Activated CD4-positive, alpha-beta memory T cell treated with anti-CD3 and anti-CD28 coated beads for 36 hours (primary cell): ENCODE measurements around the gene FOSL2. TPM values are rescaled to one million over a fixed set of nuclear protein-coding genes. Genes with fewer than 3 reads are reported as not detected.

Experiments
- CTCF ChIA-PET: fragments of 350-600 bp; sonication (Branson Sonifier 250); formaldehyde crosslinking; loops from one replicate; lab custom pipeline; 2021; ENCODE audit warnings: antibody characterized with exemption, inconsistent platforms; lab: Charles Lee
- POLR2A ChIA-PET: fragments of 350-600 bp; sonication (Branson Sonifier 250); formaldehyde crosslinking; loops from one replicate; lab custom pipeline; 2021; ENCODE audit warnings: antibody characterized with exemption; lab: Charles Lee
- DNase-seq: peaks from one replicate; pipeline ENCODE4 v3.0.0-alpha.2; 2020
- H3K27ac Mint-ChIP-seq: one replicate; pipeline ENCODE4 v1.8.0; 2021; ENCODE audit warnings: mixed read lengths
- H3K27me3 Mint-ChIP-seq: one replicate; pipeline ENCODE4 v1.8.0; 2021; ENCODE audit warnings: mixed read lengths
- H3K36me3 Mint-ChIP-seq: one replicate; pipeline ENCODE4 v1.8.0; 2021; ENCODE audit warnings: mixed read lengths
- H3K4me1 Mint-ChIP-seq: one replicate; pipeline ENCODE4 v1.8.0; 2021; ENCODE audit warnings: low read depth, mixed read lengths
- H3K4me3 Mint-ChIP-seq: one replicate; pipeline ENCODE4 v1.8.0; 2021; ENCODE audit warnings: mild to moderate bottlenecking, mixed read lengths
- H3K9me3 Mint-ChIP-seq: one replicate; pipeline ENCODE4 v1.8.0; 2021; ENCODE audit warnings: mixed read lengths
- intact Hi-C: fragments of 100-400 bp; cut with micrococcal nuclease; formaldehyde crosslinking; loops from one replicate; pipeline ENCODE4 v1.15.1; 2023
- total RNA-seq, 2 experiments: library from RNA; stranded (reverse); gene quantifications; one replicate each; pipeline ENCODE4 v1.2.3, GENCODE V29; 2021

FOSL2 gene
- total RNA-seq, 2 experiments from 2014 or later, result 172 to 182 TPM

DNA sequence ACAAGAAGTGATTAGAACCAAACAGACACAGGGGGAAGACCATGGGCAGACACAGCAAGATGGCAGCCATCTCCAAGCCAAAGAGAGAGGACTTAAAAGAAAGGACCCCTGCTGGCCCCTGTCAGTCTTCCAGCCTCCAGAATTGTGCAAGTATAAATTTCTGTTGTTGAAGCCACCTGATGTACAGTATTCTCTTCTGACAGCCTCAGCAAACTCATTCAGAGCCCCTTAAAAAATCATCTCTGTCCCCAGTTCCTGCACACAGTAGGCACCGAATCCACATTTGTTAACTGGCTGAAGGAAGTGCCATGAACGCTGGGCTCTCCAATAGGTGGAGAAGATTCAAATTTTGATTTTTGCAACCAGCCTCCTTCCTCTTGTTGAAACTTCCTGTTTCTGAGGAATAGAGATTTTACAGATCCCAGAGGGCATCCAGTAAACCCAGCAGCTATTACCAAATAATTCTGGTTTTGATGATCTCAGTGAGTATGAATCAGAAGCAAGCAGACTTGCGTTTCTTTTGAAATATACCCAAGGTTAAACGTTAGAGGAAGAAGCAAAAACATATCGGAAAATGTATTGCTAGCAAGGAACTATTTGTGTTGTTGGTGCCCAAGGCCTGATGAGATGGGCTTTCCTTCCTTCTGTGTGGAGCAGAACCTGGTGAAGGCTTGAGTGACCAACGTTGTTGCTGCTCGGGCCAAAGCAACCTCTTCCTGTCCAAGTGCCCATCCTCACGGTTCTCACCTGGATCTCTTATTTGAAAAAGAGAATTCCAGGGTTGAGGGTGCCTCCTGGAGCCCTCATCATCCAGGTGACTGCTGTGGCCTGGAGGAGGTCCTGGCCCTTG lies 55.5 kb downstream of the FOSL2 start:
- Mint-ChIP-seq H3K27me3 (no peaks in the 10 kb centered on the region), H3K27ac (peak overlapping the region; percentile 99), H3K4me1 (peaks cover 85% of the 10 kb centered on the region), H3K9me3 (no peaks in the 10 kb centered on the region), H3K4me3 (peak overlapping the region; percentile 47), H3K36me3 (peaks cover 2% of the 10 kb centered on the region)
- intact Hi-C loops, result loop anchor here (1.0 to 5.0 kb wide), 9 partner anchors 24 to 810 kb away; partner anchors contain the start of genes BABAM2, MRPL33 and RBKS
- POLR2A ChIA-PET, result interaction anchor here (0.8 to 3.2 kb wide), 9 partner anchors 23 to 694 kb away, joined by 3 to 37 read pairs (median 4); partner anchors contain the start of genes BABAM2, FOSL2 and RBKS
- DNase-seq, result peak; percentile 51
- CTCF ChIA-PET, result interaction anchor here (2.4 kb wide), 1 partner anchor 765 kb away, joined by 10 read pairs; no protein-coding TSS in a partner anchor

DNA sequence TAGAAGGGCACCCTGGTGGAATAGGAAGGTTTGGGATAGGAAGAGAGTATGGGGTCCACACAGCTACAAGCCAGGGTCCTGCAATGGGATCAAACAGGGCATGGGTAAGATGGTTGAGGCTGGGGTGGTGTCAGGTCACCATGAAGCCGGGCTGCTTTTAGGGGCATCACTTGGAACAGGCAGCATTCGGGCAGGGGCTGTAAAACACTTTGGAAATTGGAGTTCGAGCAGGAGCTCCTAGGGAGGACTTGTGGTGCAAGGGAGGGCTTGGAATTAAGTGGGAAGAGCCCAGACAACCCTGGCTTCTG lies 56.1 kb downstream of the FOSL2 start:
- peak overlapping the region; percentile 99 for H3K27ac Mint-ChIP-seq
- ChIA-PET CTCF (interaction anchor here (1.4 to 1.5 kb wide), 2 partner anchors 12 to 726 kb away, joined by 3 to 5 read pairs; no protein-coding TSS in a partner anchor), POLR2A (interaction anchor here (0.8 to 3.2 kb wide), 12 partner anchors 24 to 695 kb away, joined by 3 to 37 read pairs (median 4); partner anchors contain the start of genes BABAM2, FOSL2 and RBKS)
- H3K27me3 Mint-ChIP-seq, result no peaks in the 10 kb centered on the region
- no peak for DNase-seq
- peaks cover 82% of the 10 kb centered on the region for H3K4me1 Mint-ChIP-seq
- intact Hi-C loops, result loop anchor here (1.0 to 5.0 kb wide), 10 partner anchors 24 to 810 kb away; partner anchors contain the start of genes BABAM2, MRPL33 and RBKS
- H3K36me3 Mint-ChIP-seq, result no peaks in the 10 kb centered on the region
- H3K9me3 Mint-ChIP-seq, result no peaks in the 10 kb centered on the region
- peak overlapping the region; percentile 47 for H3K4me3 Mint-ChIP-seq

DNA sequence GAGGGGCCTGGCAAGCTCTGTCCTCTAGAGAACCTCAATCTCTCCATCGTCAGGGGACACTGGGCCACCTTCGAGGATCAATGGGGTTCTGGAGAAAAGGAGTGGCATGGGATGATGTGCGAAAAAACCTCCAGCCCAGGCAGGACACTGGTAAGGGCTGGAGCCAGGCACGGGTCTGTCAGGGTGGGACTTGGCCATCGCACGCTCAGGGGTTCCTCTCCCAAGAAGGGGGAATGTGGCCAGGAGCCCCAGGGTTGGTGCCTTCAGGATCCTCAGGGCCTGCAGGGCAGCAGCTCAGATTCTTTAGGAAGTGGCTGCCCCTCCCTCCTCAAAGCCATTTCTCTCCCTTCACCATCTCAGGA lies 56.4 kb downstream of the FOSL2 start:
- ChIA-PET POLR2A (interaction anchor here (0.7 to 3.2 kb wide), 15 partner anchors 17 to 695 kb away, joined by 3 to 37 read pairs (median 4); partner anchors contain the start of genes BABAM2, FOSL2 and RBKS), CTCF (interaction anchor here (0.6 to 2.2 kb wide), 6 partner anchors 12 to 726 kb away, joined by 3 to 8 read pairs (median 3); partner anchors contain the start of gene FOSL2)
- DNase-seq, result no peak
- H3K27ac Mint-ChIP-seq, result peak overlapping the region; percentile 99
- no peaks in the 10 kb centered on the region for H3K9me3 Mint-ChIP-seq
- no peaks in the 10 kb centered on the region for H3K36me3 Mint-ChIP-seq
- H3K4me3 Mint-ChIP-seq, result no peak overlapping the region
- intact Hi-C loops, result loop anchor here (1.0 to 5.0 kb wide), 6 partner anchors 173 to 727 kb away; partner anchors contain the start of genes BABAM2, MRPL33 and RBKS
- no peaks in the 10 kb centered on the region for H3K27me3 Mint-ChIP-seq
- H3K4me1 Mint-ChIP-seq, result peaks cover 80% of the 10 kb centered on the region

DNA sequence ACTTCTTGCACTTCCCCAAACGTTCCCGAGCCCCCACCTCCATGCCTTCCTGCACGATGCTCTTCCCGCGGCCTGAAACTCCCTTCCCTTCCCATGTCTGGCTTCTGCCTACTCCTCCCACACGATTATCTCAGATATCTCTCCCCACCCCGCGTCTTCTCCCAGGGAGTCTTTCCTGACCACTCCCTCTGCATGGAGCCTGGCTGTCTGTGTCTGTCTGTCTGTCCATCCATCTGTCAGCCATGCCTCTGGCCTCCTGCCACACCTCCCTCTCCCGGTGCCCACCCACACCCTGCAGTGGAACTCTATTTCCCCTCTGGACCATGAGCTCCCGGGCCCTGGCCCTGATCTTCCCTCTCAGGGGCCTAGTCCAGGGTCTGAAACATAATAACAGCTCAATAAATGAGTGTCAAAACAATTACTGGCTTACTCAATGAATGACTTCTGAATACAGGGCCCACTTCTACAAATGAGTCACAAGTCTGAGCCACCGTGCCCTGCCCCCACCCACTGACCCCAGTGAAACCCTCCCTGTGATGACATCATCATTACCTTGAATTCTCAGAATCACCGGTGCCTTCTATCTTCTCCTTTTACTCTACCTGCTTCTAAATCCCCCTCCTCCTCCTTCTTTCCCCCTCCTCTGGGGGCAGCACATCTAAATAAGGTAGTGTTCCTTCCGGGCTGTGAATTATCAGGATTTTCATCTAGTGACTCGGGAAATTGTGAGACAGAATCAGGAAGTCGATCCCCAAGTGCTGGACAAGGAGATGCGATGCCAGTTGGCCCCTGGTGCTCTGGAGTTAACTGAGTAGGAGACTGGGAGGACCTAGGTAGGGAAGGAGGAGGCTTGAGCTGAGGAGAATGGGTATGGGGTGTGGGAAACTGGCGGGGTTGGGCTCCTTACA lies 57.1 kb downstream of the FOSL2 start:
- DNase-seq, result peak; percentile 96
- ChIA-PET CTCF (interaction anchor here (0.6 to 2.2 kb wide), 6 partner anchors 11 to 727 kb away, joined by 3 to 8 read pairs (median 3); partner anchors contain the start of gene FOSL2), POLR2A (interaction anchor here (0.7 to 3.2 kb wide), 14 partner anchors 16 to 696 kb away, joined by 3 to 37 read pairs (median 4); partner anchors contain the start of genes BABAM2, FOSL2 and RBKS)
- peak overlapping the region; percentile 79 for H3K4me3 Mint-ChIP-seq
- H3K36me3 Mint-ChIP-seq, result no peaks in the 10 kb centered on the region
- intact Hi-C loops, result loop anchor here (1.0 to 5.0 kb wide), 8 partner anchors 39 to 747 kb away; partner anchors contain the start of genes BABAM2, MRPL33 and RBKS
- no peaks in the 10 kb centered on the region for H3K9me3 Mint-ChIP-seq
- no peaks in the 10 kb centered on the region for H3K27me3 Mint-ChIP-seq
- H3K27ac Mint-ChIP-seq, result peak overlapping the region; percentile 99
- peaks cover 73% of the 10 kb centered on the region for H3K4me1 Mint-ChIP-seq

DNA sequence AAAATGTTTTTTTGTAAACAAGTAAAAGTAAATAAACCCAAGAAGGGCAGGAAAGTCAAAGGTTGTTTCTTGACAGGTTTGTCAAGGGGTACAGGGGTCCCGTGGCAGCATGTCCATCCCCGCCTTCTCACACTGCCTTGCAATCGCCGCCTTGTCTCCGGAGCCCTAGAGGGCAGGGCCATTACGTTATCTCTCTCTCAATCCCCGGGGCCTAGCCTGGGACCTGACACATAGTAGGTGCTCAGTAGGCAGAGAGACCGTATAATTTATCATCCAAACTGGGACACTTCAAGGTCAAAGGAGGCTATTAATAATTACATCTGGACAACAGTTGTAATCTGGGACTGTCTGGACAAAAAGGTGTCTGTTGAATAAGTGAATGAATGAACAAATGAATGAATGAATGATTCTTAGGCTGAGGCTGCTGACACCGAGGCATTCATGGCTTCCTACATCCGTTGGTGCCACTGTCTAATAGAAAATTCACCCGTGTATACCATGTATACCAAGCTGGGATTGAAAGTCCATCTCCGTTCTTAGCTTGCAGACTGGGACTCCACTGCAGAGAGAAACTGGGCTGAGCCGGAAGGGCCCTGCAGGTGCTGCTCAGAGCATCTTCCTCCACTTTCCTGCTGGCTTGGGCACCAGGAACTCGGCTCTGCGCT lies 58.4 kb downstream of the FOSL2 start:
- intact Hi-C loops, result loop anchor here (1.0 to 5.0 kb wide), 2 partner anchors 41 to 749 kb away; no protein-coding TSS in a partner anchor
- Mint-ChIP-seq H3K9me3 (no peaks in the 10 kb centered on the region), H3K4me1 (peaks cover 60% of the 10 kb centered on the region), H3K27me3 (no peaks in the 10 kb centered on the region), H3K27ac (peak overlapping the region; percentile 99), H3K4me3 (peak overlapping the region; percentile 79), H3K36me3 (no peaks in the 10 kb centered on the region)
- POLR2A ChIA-PET, result interaction anchor here (1.8 to 3.2 kb wide), 3 partner anchors 59 to 559 kb away, joined by 4 to 37 read pairs (median 9); partner anchors contain the start of gene FOSL2
- CTCF ChIA-PET, result interaction anchor here (2.2 kb wide), 1 partner anchor 697 kb away, joined by 8 read pairs; no protein-coding TSS in a partner anchor
- no peak for DNase-seq

DNA sequence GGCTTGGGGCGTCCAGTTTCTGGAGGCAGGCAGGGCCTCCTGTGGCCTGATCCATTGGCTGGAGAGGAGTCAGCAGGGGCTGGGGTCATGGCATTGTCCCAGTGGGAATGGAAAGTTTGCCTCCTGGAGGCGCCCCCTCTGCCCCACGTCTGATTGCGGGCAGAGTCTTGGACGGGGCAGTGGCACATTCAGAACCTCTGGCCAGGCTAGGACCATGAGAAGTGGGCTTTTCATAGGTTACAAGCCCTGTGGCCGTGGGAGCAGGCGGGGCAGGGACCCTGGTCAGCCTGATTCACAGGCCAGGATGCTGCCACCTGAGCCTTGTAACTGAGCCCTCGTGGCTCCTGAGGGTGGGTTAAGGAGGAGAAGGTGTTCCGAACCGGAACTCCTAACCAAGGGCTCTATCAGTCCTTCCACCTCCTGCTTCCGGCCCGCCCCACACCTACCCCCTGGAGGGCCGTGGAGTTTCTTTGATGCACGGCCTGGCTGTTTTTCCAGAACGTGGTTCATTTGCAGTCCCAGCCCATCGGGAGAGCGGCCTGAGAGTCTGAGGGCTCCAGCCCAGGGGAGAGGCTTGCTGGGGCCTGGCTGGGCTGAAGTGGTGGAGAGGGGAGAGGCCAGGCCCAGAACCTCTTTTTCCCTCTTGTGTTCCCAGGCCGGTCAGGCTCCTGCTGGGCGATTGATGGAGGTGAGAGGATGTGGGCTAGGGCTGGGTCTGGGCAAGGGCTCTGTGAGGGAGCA lies 59.3 kb downstream of the FOSL2 start:
- intact Hi-C loops, result loop anchor here (1.0 to 5.0 kb wide), 2 partner anchors 698 to 750 kb away; no protein-coding TSS in a partner anchor
- H3K4me1 Mint-ChIP-seq, result peaks cover 52% of the 10 kb centered on the region

DNA sequence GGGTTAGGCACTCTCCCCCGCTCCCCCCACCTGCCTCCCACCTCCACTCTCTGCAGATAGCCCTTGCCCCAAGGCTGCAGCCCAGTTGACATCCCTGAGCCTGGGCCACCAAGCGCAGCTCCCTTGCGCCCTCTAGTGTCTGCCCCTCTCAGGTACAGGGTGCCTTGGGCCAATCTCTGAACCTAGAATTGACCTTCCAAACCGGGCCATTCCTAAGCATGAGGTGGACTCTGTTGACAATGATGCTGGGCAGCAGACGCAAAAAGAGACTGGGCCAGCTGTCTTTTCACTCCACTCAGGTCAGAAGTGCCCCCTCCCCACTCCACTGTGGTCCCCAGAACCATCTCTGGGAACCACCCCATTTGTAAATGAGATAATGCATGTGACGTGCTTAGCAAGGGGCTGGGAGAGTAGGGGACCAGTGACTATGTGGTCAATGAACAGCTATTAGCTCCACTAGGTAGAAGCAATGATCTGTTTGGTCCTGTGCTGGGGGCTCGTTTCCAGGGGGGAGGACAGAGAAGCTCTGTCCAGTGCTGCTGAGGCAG lies 60.0 kb downstream of the FOSL2 start:
- H3K9me3 Mint-ChIP-seq, result no peaks in the 10 kb centered on the region
- peaks cover 45% of the 10 kb centered on the region for H3K4me1 Mint-ChIP-seq
- H3K36me3 Mint-ChIP-seq, result no peaks in the 10 kb centered on the region
- DNase-seq, result peak; percentile 89
- ChIA-PET CTCF (interaction anchor here (0.7 to 1.9 kb wide), 22 partner anchors 9 to 814 kb away, joined by 3 to 9 read pairs (median 3); no protein-coding TSS in a partner anchor), POLR2A (no interaction called here)
- H3K27me3 Mint-ChIP-seq, result no peaks in the 10 kb centered on the region
- H3K4me3 Mint-ChIP-seq, result no peak overlapping the region
- H3K27ac Mint-ChIP-seq, result peak overlapping the region; percentile 59
- intact Hi-C loops, result loop anchor here (1.0 to 5.0 kb wide), 2 partner anchors 698 to 750 kb away; no protein-coding TSS in a partner anchor

More for the DNA sequence above, 59.3 kb downstream of the FOSL2 start:
- DNase-seq, result no peak
- no peaks in the 10 kb centered on the region for H3K36me3 Mint-ChIP-seq
- peak overlapping the region; percentile 59 for H3K27ac Mint-ChIP-seq
- CTCF ChIA-PET, result interaction anchor here (0.7 to 1.9 kb wide), 18 partner anchors 8 to 813 kb away, joined by 3 to 9 read pairs (median 3); no protein-coding TSS in a partner anchor
- POLR2A ChIA-PET, result no interaction called here
- no peaks in the 10 kb centered on the region for H3K27me3 Mint-ChIP-seq
- H3K4me3 Mint-ChIP-seq, result no peak overlapping the region
- no peaks in the 10 kb centered on the region for H3K9me3 Mint-ChIP-seq

DNA sequence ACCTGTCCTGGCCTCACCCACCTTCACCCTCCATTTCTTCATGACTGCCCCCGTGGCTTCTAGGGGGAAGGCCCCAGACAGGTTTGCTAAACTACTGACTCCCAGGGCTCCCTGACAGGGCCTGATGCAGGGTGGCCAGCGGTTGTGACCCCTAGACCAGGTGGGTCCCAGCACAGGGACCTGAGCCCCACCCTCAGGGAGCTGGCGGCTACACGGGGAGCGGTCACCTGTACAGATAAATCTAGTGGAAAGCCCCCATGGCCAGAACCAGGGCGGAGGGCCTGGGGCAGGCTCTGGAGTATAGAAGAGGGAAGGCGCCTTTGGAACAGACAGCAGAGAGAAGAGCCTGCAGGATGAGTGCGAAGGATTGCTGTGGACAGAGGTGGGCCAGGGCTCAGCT lies 60.7 kb downstream of the FOSL2 start:
- DNase-seq, result no peak
- Mint-ChIP-seq H3K9me3 (no peaks in the 10 kb centered on the region), H3K4me3 (no peak overlapping the region), H3K27me3 (no peaks in the 10 kb centered on the region), H3K27ac (no peak overlapping the region), H3K4me1 (peaks cover 38% of the 10 kb centered on the region), H3K36me3 (no peaks in the 10 kb centered on the region)
- POLR2A ChIA-PET, result no interaction called here
- CTCF ChIA-PET, result interaction anchor here (0.7 to 2.5 kb wide), 16 partner anchors 10 to 770 kb away, joined by 3 to 9 read pairs (median 4); no protein-coding TSS in a partner anchor
- intact Hi-C loops, result loop anchor here (5.0 kb wide), 1 partner anchor 751 kb away; no protein-coding TSS in a partner anchor

DNA sequence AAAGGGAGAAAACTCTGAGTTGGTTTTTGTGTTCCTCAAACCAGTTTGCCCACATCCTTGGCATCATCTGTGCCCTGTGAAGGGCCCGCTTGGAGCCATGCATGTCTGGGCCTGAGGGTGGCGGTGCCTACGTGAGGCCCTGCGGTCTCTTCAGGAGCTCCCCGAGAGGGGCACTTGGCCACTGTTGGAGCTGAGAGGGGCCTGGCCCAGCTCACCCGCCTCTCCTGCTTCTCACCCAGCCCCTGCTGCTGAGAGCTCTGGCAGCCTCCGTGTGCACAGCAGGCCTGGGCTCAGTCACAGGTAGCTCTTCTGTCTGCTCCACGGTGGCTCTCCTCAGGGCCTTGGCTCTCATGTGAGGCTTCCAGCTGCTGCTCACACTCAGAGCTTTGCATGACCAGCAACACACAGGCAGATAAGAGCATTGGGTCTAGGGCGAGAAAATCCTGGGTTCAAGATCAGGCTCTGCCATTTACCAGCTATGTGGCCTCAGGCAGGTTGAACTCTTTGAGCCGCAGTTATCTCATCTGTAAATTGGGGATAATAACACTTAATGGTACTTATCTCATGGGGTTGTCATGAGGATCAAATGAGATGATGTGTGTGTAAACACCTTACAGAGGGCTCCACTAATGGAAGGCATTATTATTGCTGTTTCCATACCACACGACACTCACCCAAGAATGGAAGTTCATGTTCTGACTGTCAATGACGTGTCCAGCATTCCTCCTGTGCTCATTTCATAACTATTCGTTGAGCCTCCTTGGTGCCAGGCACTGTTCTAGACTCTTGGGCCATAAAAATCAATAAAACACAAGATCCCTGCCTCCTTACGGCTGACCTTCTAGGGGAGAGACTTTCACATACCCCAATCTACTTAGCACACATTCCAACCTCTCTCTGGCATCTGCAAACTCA lies 61.6 kb downstream of the FOSL2 start:
- no peaks in the 10 kb centered on the region for H3K36me3 Mint-ChIP-seq
- intact Hi-C loops, result loop anchor here (5.0 kb wide), 1 partner anchor 752 kb away; no protein-coding TSS in a partner anchor
- POLR2A ChIA-PET, result interaction anchor here (1.1 kb wide), 1 partner anchor 8 kb away, joined by 3 read pairs; no protein-coding TSS in a partner anchor

More for the DNA sequence above, 61.6 kb downstream of the FOSL2 start:
- DNase-seq, result no peak
- Mint-ChIP-seq H3K9me3 (no peaks in the 10 kb centered on the region), H3K4me1 (peaks cover 29% of the 10 kb centered on the region), H3K27ac (no peak overlapping the region), H3K27me3 (no peaks in the 10 kb centered on the region), H3K4me3 (no peak overlapping the region)
- CTCF ChIA-PET, result interaction anchor here (0.6 to 2.5 kb wide), 11 partner anchors 10 to 751 kb away, joined by 3 to 9 read pairs (median 4); no protein-coding TSS in a partner anchor
